GM10847 (cell line): ENCODE results near the gene LMO4.

Experiments
- POLR2A ChIP-seq: IDR thresholded peaks from 2 replicates; pipeline ENCODE4 v1.6.1; 2011; ENCODE audit not compliant: insufficient read length; ENCODE audit errors: extremely low read depth

LMO4 gene

DNA sequence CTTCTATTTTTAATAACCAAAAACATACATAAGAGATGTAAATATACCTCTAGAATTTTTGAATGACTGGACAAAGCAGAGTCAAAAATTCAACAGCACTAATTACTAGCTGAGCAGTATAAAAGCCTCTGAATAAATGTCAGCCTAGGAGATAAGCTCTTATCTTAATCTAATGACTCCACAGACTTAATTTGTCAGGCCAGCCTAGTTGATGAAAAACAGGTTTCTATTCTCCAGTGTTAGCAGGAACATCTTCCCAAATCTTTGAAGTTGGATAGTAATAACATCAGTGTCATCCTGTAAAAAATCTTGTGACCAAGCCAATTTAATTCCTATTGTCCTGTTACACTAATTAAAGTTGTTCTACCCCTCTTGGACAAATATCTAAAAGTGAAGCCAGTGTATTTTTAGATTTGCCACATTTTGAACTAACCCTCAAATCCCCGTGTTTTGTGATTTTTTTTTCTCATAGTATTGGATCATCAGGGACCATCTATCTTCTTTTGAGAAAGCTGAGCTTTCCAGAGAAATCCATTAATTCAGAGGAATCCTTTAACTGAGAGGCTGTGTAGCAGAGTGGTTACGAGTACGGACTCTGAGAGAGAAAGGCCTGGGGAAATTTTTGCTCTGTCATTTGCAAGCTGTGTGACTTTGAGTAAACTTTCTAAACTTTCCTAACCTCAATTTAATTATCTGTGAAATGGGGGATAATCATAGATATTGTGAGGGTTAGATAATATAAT lies 41.2 kb downstream of the LMO4 start:
- TF ChIP-seq POLR2A = no peak

DNA sequence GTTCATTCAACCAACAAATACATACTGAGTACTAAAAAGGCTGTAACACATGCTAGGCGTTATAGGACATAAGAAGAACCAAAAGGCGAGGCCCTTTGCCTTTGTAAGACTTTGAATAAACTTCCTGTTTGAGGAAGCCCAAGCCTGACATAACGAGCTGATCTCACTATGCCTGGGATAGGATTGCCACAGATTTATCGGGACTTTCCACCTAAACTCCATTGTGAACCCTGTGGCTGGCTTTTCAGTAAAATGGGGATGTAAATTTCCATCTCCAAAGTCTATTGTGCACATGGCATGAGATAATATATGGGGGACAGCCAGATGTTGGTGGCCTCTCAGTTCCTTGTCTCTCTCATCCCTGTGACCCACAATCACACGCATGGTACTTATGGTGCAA lies 41.9 kb downstream of the LMO4 start:
- TF ChIP-seq POLR2A = no peak

GRCh38 chr1:87379306-87379705 lies 50.6 kb downstream of the LMO4 start:
- TF ChIP-seq POLR2A = no peak

DNA sequence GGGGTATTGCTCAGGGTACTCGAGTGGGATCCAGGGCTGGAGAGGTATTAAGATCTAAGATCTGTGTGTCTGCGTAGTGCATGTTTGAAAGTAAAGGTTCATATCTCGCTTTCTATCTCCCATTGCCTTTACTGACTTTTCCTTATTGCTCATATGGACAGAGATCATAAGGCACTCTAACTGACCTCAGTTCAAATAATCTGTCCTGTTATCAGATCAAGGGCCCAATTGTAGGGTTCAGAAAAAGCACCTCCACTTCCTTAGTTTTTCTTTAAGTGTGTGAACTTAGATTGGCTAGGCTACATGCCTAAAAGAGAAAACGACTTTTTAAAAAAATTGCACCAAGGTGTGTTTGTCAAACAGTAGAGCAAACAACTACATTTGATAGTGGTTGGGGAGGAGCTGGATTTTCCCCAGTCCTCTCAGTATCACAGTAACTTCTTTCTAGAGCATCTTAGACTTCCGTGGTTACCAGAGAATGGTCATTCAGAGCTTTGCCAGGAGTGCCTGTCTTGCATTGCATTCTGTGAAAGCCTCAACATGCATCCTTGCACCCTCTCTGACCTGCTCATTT lies 57.6 kb downstream of the LMO4 start:
- TF ChIP-seq POLR2A = no peak

DNA sequence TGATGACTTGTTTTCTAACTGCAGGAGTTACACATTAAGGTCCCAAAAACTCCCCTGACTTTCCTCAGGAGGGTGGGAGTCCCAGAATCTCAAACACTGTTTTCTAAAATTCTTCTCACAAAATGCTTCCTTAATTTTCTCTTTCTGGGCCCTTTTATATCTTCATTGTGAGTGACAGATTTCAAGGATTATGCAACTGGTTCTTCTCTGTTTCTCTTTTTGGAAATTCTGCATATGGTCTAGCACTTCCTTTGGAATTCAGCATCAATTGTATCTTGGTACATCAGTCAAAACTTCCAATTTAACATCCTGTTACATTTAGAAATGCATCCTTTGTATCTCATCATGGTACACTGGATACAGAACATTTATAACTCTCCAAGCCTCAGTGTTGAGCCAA lies 59.7 kb downstream of the LMO4 start:
- TF ChIP-seq POLR2A = no peak

DNA sequence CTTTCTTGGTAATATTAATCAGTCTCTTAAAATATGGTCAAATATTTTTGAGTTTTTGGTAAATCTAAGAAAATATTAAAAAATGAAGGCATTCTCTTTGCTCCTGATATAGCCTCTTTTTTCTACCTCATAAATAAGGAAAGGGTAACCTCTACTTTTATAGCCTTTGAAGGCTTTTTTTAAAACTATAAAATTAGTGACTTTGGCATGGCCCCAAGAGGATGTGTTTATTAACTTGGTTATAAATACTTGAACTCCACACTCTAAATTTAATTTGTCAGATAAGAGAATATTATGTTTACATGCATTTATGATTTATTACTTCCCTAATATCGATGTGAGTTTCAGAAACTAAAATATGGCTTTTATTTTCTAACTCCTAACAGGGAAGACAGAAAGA lies 60.3 kb downstream of the LMO4 start:
- no peak for TF ChIP-seq POLR2A

DNA sequence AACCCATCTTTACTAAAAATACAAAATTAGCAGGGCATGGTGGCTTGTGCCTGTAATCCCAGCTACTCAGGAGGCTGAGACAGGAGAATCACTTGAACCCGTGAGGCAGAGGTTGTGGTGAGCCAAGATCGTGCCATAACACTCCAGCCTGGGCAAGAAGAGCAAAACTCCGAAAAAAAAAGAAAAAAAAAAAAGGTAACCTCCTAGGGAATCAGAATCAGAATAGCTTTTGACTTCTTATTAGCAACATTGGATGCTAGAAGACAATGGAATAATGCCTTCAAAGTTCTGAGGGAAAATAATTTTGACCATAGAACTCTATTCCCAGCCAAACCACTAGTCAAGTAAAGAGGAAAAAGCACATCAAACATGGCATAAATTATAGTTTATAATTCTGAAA lies 60.9 kb downstream of the LMO4 start:
- TF ChIP-seq POLR2A = no peak

DNA sequence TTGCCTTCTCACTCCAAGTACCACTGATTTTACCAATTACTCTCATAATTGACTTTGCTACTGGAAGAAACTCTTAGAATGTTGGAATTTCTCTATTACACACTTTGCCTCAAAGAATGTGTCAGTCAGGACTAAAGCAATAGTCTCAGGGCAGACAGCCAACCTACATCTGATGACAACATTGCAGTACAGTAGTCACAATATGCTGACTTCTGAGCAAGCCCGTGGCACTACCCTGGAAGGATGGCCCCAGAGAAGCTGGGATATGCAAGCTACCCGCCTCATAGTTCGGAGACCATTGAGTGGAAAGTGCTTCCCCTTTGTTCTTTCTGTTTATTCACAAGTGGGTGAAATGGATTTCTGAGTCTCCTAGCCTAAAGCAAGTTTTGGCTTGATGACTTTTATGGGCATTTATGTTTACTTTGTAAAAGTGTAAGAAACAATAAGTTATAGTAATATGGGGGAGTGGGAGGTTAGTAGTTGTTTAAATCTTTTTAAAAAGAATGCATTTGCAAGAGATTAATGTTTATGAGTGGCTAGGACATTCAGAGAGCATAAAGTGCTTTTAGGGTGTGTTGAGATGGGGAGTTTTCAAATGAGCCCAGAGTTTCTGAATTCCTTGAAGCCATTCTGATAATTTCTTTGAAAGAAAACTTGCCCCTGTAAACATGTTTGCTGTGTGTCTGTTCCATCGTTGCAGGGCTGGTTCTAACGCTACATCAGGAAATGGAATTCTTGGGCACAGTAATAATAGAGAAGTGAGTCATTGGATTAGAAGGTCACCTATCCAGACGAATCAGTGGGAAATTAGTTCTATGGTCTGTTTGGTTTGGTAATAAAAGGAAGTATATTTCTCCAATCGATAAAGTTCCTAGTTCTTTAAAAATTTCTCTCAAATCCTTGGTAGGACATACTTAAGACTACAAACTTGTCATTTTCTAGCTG lies 63.8 kb downstream of the LMO4 start:
- no peak for TF ChIP-seq POLR2A

DNA sequence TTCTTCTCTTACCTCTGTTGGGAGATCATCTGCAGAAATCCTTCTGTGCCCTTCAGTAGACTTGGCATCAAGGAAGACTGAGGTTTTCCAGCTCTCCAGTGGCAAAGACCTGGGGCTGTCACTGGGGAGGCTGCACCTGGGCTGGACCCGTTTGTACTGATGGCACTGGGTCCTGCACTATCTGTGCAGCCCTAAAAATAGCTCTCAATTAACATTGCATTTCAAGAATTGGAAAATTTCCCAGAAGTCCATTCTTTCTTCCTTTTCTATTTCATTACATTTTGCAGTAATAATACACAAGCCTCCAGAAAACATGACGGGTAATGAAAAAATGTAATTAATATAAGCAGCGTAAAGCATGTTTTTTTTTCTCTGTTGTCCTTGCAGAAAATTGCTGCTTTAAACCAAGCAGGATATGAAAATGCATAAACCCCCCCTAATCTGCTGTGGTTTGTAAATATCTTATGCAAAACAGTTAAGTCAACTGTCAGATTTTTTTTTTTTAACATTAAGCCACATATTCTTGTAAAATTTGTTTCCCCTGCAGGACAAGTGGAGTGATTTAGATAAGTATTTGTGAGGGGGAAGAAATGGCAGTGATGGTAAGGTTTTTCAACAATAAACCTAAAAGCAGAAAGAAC lies 64.9 kb downstream of the LMO4 start:
- TF ChIP-seq POLR2A = no peak

DNA sequence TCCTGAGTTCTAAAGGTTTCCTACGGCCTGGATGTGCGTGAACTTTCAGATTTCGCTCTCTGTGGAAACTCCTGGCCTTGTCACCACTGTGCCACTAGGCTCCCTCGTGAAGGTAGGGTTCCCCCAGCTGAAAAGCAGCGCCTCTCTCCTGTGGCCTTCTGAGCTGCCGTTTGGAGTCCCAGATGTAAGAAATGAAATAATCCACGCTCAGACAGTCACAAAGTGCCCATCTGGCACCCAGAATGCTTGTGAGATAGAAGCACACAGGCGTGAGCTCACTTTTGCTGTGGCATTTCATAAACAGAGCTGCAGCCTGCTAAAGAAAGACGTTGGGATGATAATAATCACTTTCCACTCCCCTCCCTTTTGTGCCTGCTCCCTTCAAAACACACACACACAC lies 65.8 kb downstream of the LMO4 start:
- no peak for TF ChIP-seq POLR2A

DNA sequence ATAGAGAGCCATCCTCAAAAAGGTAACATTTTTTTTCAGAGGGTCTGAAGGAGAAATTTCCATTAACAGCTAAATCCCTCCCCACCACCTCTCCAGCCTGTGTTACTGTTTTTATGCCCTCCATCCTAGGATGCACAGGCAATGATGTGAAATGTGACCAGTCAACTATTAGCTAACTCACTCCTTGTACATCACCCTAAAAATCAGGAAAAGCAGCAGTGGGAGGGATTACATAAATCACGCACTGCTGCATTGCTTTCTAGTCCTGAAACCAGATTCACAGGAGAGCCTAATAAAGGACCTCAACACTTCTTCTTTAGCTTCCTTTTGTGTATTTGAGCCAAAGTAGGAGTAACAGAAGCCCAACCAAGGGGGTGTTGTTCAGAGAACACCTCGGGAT lies 66.3 kb downstream of the LMO4 start:
- TF ChIP-seq POLR2A = no peak
